Body of pancreas (tissue), 4 donors: ENCODE data around the gene EVA1A. TPM values are rescaled to one million over a fixed set of nuclear protein-coding genes. Genes with fewer than 3 reads are reported as not detected.

Experiments
- ATAC-seq: fragments of 150-250 bp; one replicate; pipeline ENCODE4 v1.9.1; 2016
- DNase-seq, 4 donors: peaks; one replicate each; pipeline ENCODE4 v3.0.0-alpha.2; 2019
- H3K27ac ChIP-seq, 4 donors: fragments of 200-600 bp; sonication (generic); 1 replicate in 3 of 4; 2 replicates in 1 of 4; pipeline versions ENCODE4 v1.5.1 to v1.6.1; 2016 to 2019; ENCODE audit warnings: mild to moderate bottlenecking in 1 of 4, mixed read lengths in 1 of 4, moderate library complexity in 1 of 4
- H3K27me3 ChIP-seq, 2 donors: fragments of 200-600 bp; sonication (generic); one replicate each; pipeline ENCODE4 v1.6.0; 2016; ENCODE audit warnings: mild to moderate bottlenecking in 1 of 2
- H3K36me3 ChIP-seq, 2 donors: fragments of 200-600 bp; sonication (generic); replicated peaks in 1 of 2; 2 replicates each; pipeline ENCODE4 v1.5.1; 2016; ENCODE audit warnings: low read depth in 2 of 2; ENCODE audit not compliant: insufficient read depth in 1 of 2
- H3K4me1 ChIP-seq: fragments of 200-600 bp; sonication (generic); one replicate; pipeline ENCODE4 v1.6.0; 2016
- H3K4me3 ChIP-seq, 2 donors: fragments of 200-600 bp; sonication (generic); 1 replicate in 1 of 2; 2 replicates in 1 of 2; pipeline ENCODE4 v1.5.1; 2016 to 2019
- H3K9me3 ChIP-seq, 3 donors: fragments of 200-600 bp; sonication (generic); 1 replicate in 2 of 3; 2 replicates in 1 of 3; pipeline ENCODE4 v1.5.1; 2016
- CTCF ChIP-seq, 7 experiments: fragments of 450-650 bp in 4 of 7; fragments of 200-600 bp in 3 of 7; sonication (generic) in 3 of 7; IDR thresholded peaks; one replicate each; pipeline ENCODE4 v1.5.1; 2016 to 2019; ENCODE audit warnings: antibody characterized with exemption in 7 of 7
- POLR2A ChIP-seq, 3 donors: fragments of 450-650 bp; IDR thresholded peaks; one replicate each; pipeline ENCODE4 v1.6.1; 2016; ENCODE audit warnings: antibody characterized with exemption in 3 of 3, mild to moderate bottlenecking in 2 of 3
- WGBS, 2 donors: methylation state at CpG; one replicate each; pipeline ENCODE4 v1.1.5; 2017; 5-methylcytosine and 5-hydroxymethylcytosine counted together
- intact Hi-C: fragments of 100-400 bp; cut with DNase I; formaldehyde crosslinking; loops from one replicate; pipeline ENCODE4 v1.15.1; 2023
- total RNA-seq, 2 donors: library from RNA; depleted of rRNA; stranded (reverse); fragments of >200 nt; gene quantifications; one replicate each; pipeline ENCODE4 v1.1.0, GENCODE V29; 2016

The EVA1A gene
- total RNA-seq, 2 donors from 2014 or later, result 27.5 to 31.3 TPM

- no peak for ATAC-seq
- H3K9me3 ChIP-seq, result no peaks in the 10 kb centered on the region
- TF ChIP-seq POLR2A (IDR thresholded peaks at IDR 0.05) (no peak), CTCF (IDR thresholded peaks at IDR 0.05) (no peak)
- DNase-seq, result no peak
- H3K27me3 ChIP-seq, result no peaks in the 10 kb centered on the region
- H3K36me3 ChIP-seq, result no peaks in the 10 kb centered on the region
- H3K27ac ChIP-seq, result no peak overlapping the region
- peaks cover 20% of the 10 kb centered on the region for H3K4me1 ChIP-seq
- no peak overlapping the region for H3K4me3 ChIP-seq
- intact Hi-C loops, result no loop called here
Measured at GRCh38 chr2:75579186-75579585, 18.4 kb upstream of the EVA1A start.

GRCh38 chr2:75577280-75577679, 16.5 kb upstream of the EVA1A start:
- intact Hi-C loops, result no loop called here
- Histone ChIP-seq H3K27me3 (no peaks in the 10 kb centered on the region), H3K36me3 (no peaks in the 10 kb centered on the region), H3K9me3 (no peaks in the 10 kb centered on the region), H3K27ac (peak overlapping the region in 2 of 4 donors; percentile 56 to 69), H3K4me3 (no peak overlapping the region), H3K4me1 (peaks cover 39% of the 10 kb centered on the region)
- 0 to 14% methylated on average over 1 of the region's 1 CpG for WGBS, 2 donors
- DNase-seq, result peak in 1 of 4 donors; percentile 31
- peak in 1 of 7 experiments; percentile 5 for TF ChIP-seq CTCF (IDR thresholded peaks at IDR 0.05)
- TF ChIP-seq POLR2A (IDR thresholded peaks at IDR 0.05), result no peak
- peak; percentile 99 for ATAC-seq

GRCh38 chr2:75574106-75574505, 13.4 kb upstream of the EVA1A start:
- peak in 2 of 4 donors; percentile 26 for DNase-seq
- Histone ChIP-seq H3K27me3 (no peaks in the 10 kb centered on the region), H3K4me3 (no peak overlapping the region), H3K27ac (peak overlapping the region in 2 of 4 donors; percentile 16 to 35), H3K9me3 (no peaks in the 10 kb centered on the region), H3K36me3 (no peaks in the 10 kb centered on the region), H3K4me1 (peaks cover 70% of the 10 kb centered on the region)
- no peak for ATAC-seq
- 46 to 82% methylated on average over 1 of the region's 1 CpG for WGBS, 2 donors
- TF ChIP-seq CTCF (IDR thresholded peaks at IDR 0.05), result no peak
- no peak for TF ChIP-seq POLR2A (IDR thresholded peaks at IDR 0.05)
- intact Hi-C loops, result no loop called here

- H3K27me3 ChIP-seq, result no peaks in the 10 kb centered on the region
- ATAC-seq (no peak), DNase-seq (no peak)
- no peak for TF ChIP-seq CTCF (IDR thresholded peaks at IDR 0.05)
- no peak for TF ChIP-seq POLR2A (IDR thresholded peaks at IDR 0.05)
- 94% methylated on average over 1 of the region's 1 CpG; no CpG with 5 or more reads in 1 of the 2 donors for WGBS, 2 donors
- intact Hi-C loops, result no loop called here
- peak overlapping the region in 3 of 4 donors; percentile 35 to 95 (median 93) for H3K27ac ChIP-seq
- H3K4me3 ChIP-seq, result no peak overlapping the region
- H3K4me1 ChIP-seq, result peaks cover 70% of the 10 kb centered on the region
- no peaks in the 10 kb centered on the region for H3K36me3 ChIP-seq
- no peaks in the 10 kb centered on the region for H3K9me3 ChIP-seq
Measured at GRCh38 chr2:75573145-75573878, 12.6 kb upstream of the EVA1A start.
